Spleen (tissue), 11 donors: ENCODE data around the gene CHST5. TPM values are rescaled to one million over a fixed set of nuclear protein-coding genes. Genes with fewer than 3 reads are reported as not detected.

Experiments used
- DNase-seq: peaks from one replicate; pipeline ENCODE4 v3.0.0-alpha.2; 2020
- H3K27ac ChIP-seq, 8 donors: fragments of 200-600 bp; sonication (generic) in 7 of 8; 1 replicate in 4 of 8; 2 replicates in 4 of 8; pipeline versions ENCODE4 v1.5.0 to v1.8.0; 2016 to 2021; ENCODE audit warnings: inconsistent platforms in 4 of 8, mild to moderate bottlenecking in 4 of 8, moderate library complexity in 1 of 8
- H3K27me3 ChIP-seq, 7 donors: fragments of 200-600 bp; sonication (generic) in 6 of 7; replicated peaks in 1 of 7; 1 replicate in 4 of 7; 2 replicates in 3 of 7; pipeline versions ENCODE4 v1.5.0 to v1.8.0; 2016 to 2021; ENCODE audit warnings: inconsistent platforms in 3 of 7, mild to moderate bottlenecking in 1 of 7
- H3K36me3 ChIP-seq, 6 donors: fragments of 200-600 bp; sonication (generic) in 5 of 6; 1 replicate in 4 of 6; 2 replicates in 2 of 6; pipeline versions ENCODE4 v1.5.0 to v1.8.0; 2016 to 2021; ENCODE audit warnings: inconsistent platforms in 2 of 6
- H3K4me1 ChIP-seq, 6 donors: fragments of 200-600 bp; sonication (generic) in 5 of 6; 1 replicate in 3 of 6; 2 replicates in 3 of 6; pipeline versions ENCODE4 v1.5.0 to v1.8.0; 2016 to 2021; ENCODE audit warnings: inconsistent platforms in 3 of 6
- H3K4me3 ChIP-seq, 8 donors: fragments of 200-600 bp; sonication (generic) in 7 of 8; 1 replicate in 4 of 8; 2 replicates in 4 of 8; pipeline versions ENCODE4 v1.5.0 to v1.8.0; 2016 to 2021; ENCODE audit warnings: inconsistent platforms in 4 of 8, mild to moderate bottlenecking in 4 of 8, moderate library complexity in 2 of 8
- H3K9me3 ChIP-seq, 8 donors: fragments of 200-600 bp; sonication (generic) in 7 of 8; 1 replicate in 4 of 8; 2 replicates in 4 of 8; pipeline versions ENCODE4 v1.5.0 to v1.8.0; 2016 to 2021; ENCODE audit warnings: inconsistent platforms in 4 of 8
- CTCF ChIP-seq, 11 experiments: fragments of 200-600 bp in 7 of 11; fragments of 450-650 bp in 4 of 11; sonication (generic) in 4 of 11; IDR thresholded peaks in 8 of 11; conservative IDR thresholded peaks in 3 of 11; 1 replicate in 7 of 11; 2 replicates in 4 of 11; pipeline versions ENCODE4 v1.4.0 to v1.8.0; 2016 to 2021; ENCODE audit warnings: antibody characterized with exemption in 11 of 11, inconsistent platforms in 4 of 11, mild to moderate bottlenecking in 1 of 11
- POLR2A ChIP-seq, 3 donors: fragments of 450-650 bp; IDR thresholded peaks; one replicate each; pipeline ENCODE4 v1.5.1; 2017; ENCODE audit warnings: antibody characterized with exemption in 3 of 3, mild to moderate bottlenecking in 1 of 3
- POLR2AphosphoS5 ChIP-seq, 3 donors: sonication (generic); formaldehyde crosslinking; IDR thresholded peaks; one replicate each; pipeline ENCODE4 v1.5.1; 2017; ENCODE audit warnings: antibody characterized with exemption in 3 of 3
- WGBS, 5 donors: extraction: QIAGEN DNeasy Blood & Tissue Kit in 3 of 5; methylation state at CpG; one replicate each; pipeline versions ENCODE4 v1.1.5 to v1.1.7; 2013 to 2018; 5-methylcytosine and 5-hydroxymethylcytosine counted together
- intact Hi-C: fragments of 100-400 bp; cut with DNase I; formaldehyde crosslinking; loops from one replicate; pipeline ENCODE4 v1.15.0; 2023; ENCODE audit warnings: low total_unique reads
- polyA plus RNA-seq, 3 donors: library from polyadenylated mRNA; stranded (reverse); fragments of 200-250 nt; gene quantifications; one replicate each; pipeline ENCODE4 v1.2.1, GENCODE V29; 2013
- total RNA-seq, 7 donors: library from RNA; depleted of rRNA in 3 of 7; stranded (reverse); fragments of >200 nt in 3 of 7; fragmentation: NEBNext Ultra II Directional in 4 of 7; extraction: Animal tissue kit (Norgen Biotek cat#: 25700) in 4 of 7; gene quantifications; one replicate each; pipeline versions ENCODE4 v1.1.0 to v1.2.1, GENCODE V29; 2016 to 2021
- donor health status: healthy with polysubstance abuse.
- donor health status: DM: no; HTN: no; CAD: no; lungs with moderate emphysema.
- donor health status: DM: no; HTN: no; CAD: no.
- donor health status: Bipolar disorder and iron deficiency.
- donor health status: healthy.
- donor health status: DM: no; HTN: no; CAD: no.
- donor health status: DM: yes; HTN: yes; CAD: no.

Gene CHST5
- total and polyA plus RNA-seq, 10 donors, result 0.03 to 0.20 (median 0.07) TPM; not detected in 5

- H3K4me1 ChIP-seq, result peaks cover 0 to 9% (median 0%) of the 10 kb centered on the region in 6 donors
- no peak for DNase-seq
- H3K4me3 ChIP-seq, result no peak overlapping the region
- no peaks in the 10 kb centered on the region for H3K27me3 ChIP-seq
- no peaks in the 10 kb centered on the region for H3K9me3 ChIP-seq
- H3K36me3 ChIP-seq, result no peaks in the 10 kb centered on the region
- 82 to 88% (median 86%) methylated on average over 7 of the region's 7 CpGs for WGBS, 5 donors
- no peak overlapping the region for H3K27ac ChIP-seq
- TF ChIP-seq POLR2A (IDR thresholded peaks at IDR 0.05), result no peak
- no peak for TF ChIP-seq CTCF (IDR thresholded peaks at IDR 0.05 in 8 of 11, conservative IDR thresholded peaks at IDR 0.05 in 3 of 11)
- TF ChIP-seq POLR2AphosphoS5 (IDR thresholded peaks at IDR 0.05), result no peak
- intact Hi-C loops, result loop anchor here (10.0 kb wide), 1 partner anchor 63 kb away; no protein-coding TSS in a partner anchor
Observed at GRCh38 chr16:75481475-75481874, 54.4 kb downstream of the CHST5 start.

- Histone ChIP-seq H3K36me3 (no peaks in the 10 kb centered on the region), H3K4me3 (no peak overlapping the region), H3K27me3 (no peaks in the 10 kb centered on the region), H3K4me1 (peaks cover 0 to under 1% (median 0%) of the 10 kb centered on the region in 6 donors), H3K27ac (no peak overlapping the region), H3K9me3 (no peaks in the 10 kb centered on the region)
- no peak for TF ChIP-seq POLR2A (IDR thresholded peaks at IDR 0.05)
- no peak for TF ChIP-seq POLR2AphosphoS5 (IDR thresholded peaks at IDR 0.05)
- no peak for TF ChIP-seq CTCF (IDR thresholded peaks at IDR 0.05 in 8 of 11, conservative IDR thresholded peaks at IDR 0.05 in 3 of 11)
- intact Hi-C loops, result no loop called here
- 92 to 97% (median 96%) methylated on average over 46 to 47 of the region's 47 CpGs for WGBS, 5 donors
- DNase-seq, result peak; percentile 57
Observed at GRCh38 chr16:75479421-75479990, 56.4 kb downstream of the CHST5 start.

Other genes starting within 250 kb of the CHST5 start
- 100 to 1,000 TPM in 6 of 7 donors, 10 to 100 TPM in 1; 56.1 to 153 (median 108) TPM for gene CFDP1, start 102.6 kb downstream of the CHST5 start, total RNA-seq
- 100 to 1,000 TPM; 101 to 222 (median 108) TPM for gene CFDP1, start 102.6 kb downstream of the CHST5 start, polyA plus RNA-seq
- gene TMEM170A, start 71.4 kb downstream of the CHST5 start, total RNA-seq, result 10 to 100 TPM; 26.3 to 54.0 (median 34.2) TPM
- 10 to 100 TPM in 1 of 3 donors, 1 to 10 TPM in 2; 6.1 to 12.0 (median 6.4) TPM for gene TMEM170A, start 71.4 kb downstream of the CHST5 start, polyA plus RNA-seq
- under 1 TPM in 6 of 7 donors, not detected in 1; 0.17 to 0.66 (median 0.26) TPM for gene CHST6, start 40.7 kb downstream of the CHST5 start, total RNA-seq
- gene CHST6, start 40.7 kb downstream of the CHST5 start, polyA plus RNA-seq, result under 1 TPM; under 0.01 to 0.06 (median 0.02) TPM
- gene TMEM231, start 20.1 kb upstream of the CHST5 start, total RNA-seq, result 1 to 10 TPM; 2.7 to 6.7 (median 3.5) TPM
- 1 to 10 TPM; 2.2 to 3.3 (median 2.3) TPM for gene TMEM231, start 20.1 kb upstream of the CHST5 start, polyA plus RNA-seq
- gene GABARAPL2, start 30.3 kb upstream of the CHST5 start, total RNA-seq, result 100 to 1,000 TPM; 111 to 133 (median 119) TPM
- 100 to 1,000 TPM in 2 of 3 donors, 10 to 100 TPM in 1; 86.6 to 169 (median 130) TPM for gene GABARAPL2, start 30.3 kb upstream of the CHST5 start, polyA plus RNA-seq
- gene ADAT1, start 87.2 kb upstream of the CHST5 start, total RNA-seq, result 100 to 1,000 TPM in 1 of 7 donors, 10 to 100 TPM in 6; 42.5 to 120 (median 65.5) TPM
- gene ADAT1, start 87.2 kb upstream of the CHST5 start, polyA plus RNA-seq, result 10 to 100 TPM; 13.2 to 18.3 (median 14.5) TPM
- 10 to 100 TPM; 85.2 to 97.7 (median 89.6) TPM for gene KARS1, start 111.6 kb upstream of the CHST5 start, total RNA-seq
- gene KARS1, start 111.6 kb upstream of the CHST5 start, polyA plus RNA-seq, result 10 to 100 TPM; 63.7 to 88.0 (median 83.2) TPM
- 10 to 100 TPM; 66.5 to 90.1 (median 75.4) TPM for gene TERF2IP, start 111.7 kb upstream of the CHST5 start, total RNA-seq
- 10 to 100 TPM; 42.8 to 71.0 (median 64.4) TPM for gene TERF2IP, start 111.7 kb upstream of the CHST5 start, polyA plus RNA-seq
- not detected for gene CPHXL2, start 140.9 kb upstream of the CHST5 start, total RNA-seq
- gene CPHXL2, start 140.9 kb upstream of the CHST5 start, polyA plus RNA-seq, result under 1 TPM in 1 of 3 donors, not detected in 2; 0.06 TPM
- gene DUXB, start 165.4 kb upstream of the CHST5 start, total RNA-seq, result not detected
- gene DUXB, start 165.4 kb upstream of the CHST5 start, polyA plus RNA-seq, result not detected
- not detected for gene CPHXL, start 190.4 kb upstream of the CHST5 start, total RNA-seq
- gene CPHXL, start 190.4 kb upstream of the CHST5 start, polyA plus RNA-seq, result not detected